Stimulated activated CD4-positive, alpha-beta T cell treated with anti-CD3 and anti-CD28 coated beads, Interleukin-4, amount 100 ng/mL, for 4 hours (primary cell): Measurements from ENCODE around the gene TMIE.
"Not testable (repeated sequence)": the region's sequence is repeated elsewhere in the genome, so short reads cannot be mapped to it uniquely, and the experiment has no call there.

Experiments
- DNase-seq, 2 experiments: peaks; one replicate each; pipeline ENCODE4 v3.0.0-alpha.2; 2020

The TMIE gene

GRCh38 chr3:46690798-46691197 is 10.4 kb upstream of the TMIE start:
- DNase-seq, result no peak

GRCh38 chr3:46692566-46692990 is 8.6 kb upstream of the TMIE start:
- DNase-seq, result no peak

- peak; percentile 71 to 73 for DNase-seq
These were observed 7.9 kb upstream of the TMIE start, which contains the start of gene ALS2CL for GRCh38 chr3:46693038-46693891. Gene ALS2CL, minus strand, starts transcription at chr3:46693679. Its CDS starts 4,239 bp downstream, at chr3:46689440.

- peak in 1 of 2 experiments; percentile 65 for DNase-seq
These were observed 7.3 kb upstream of the TMIE start for GRCh38 chr3:46693892-46694226.

GRCh38 chr3:46694520-46694919 is 6.7 kb upstream of the TMIE start:
- DNase-seq, result no peak

- peak; percentile 44 to 52 for DNase-seq
These were observed 5.8 kb upstream of the TMIE start for GRCh38 chr3:46695177-46695961.

GRCh38 chr3:46695962-46696894 is 5.0 kb upstream of the TMIE start:
- no peak for DNase-seq

- no peak for DNase-seq
These were observed 1.3 kb upstream of the TMIE start for GRCh38 chr3:46699676-46700523.

- DNase-seq, result no peak
These were observed 420 bp upstream of the TMIE start for GRCh38 chr3:46700772-46701171.

- no peak for DNase-seq
These were observed 1.2 kb downstream of the TMIE start for GRCh38 chr3:46702246-46703012.

GRCh38 chr3:46703013-46703520 is 1.9 kb downstream of the TMIE start:
- no peak for DNase-seq

GRCh38 chr3:46704346-46704745 is 3.2 kb downstream of the TMIE start:
- not testable (repeated sequence) for DNase-seq

- DNase-seq, result peak; percentile 50 to 58
These were observed 3.9 kb downstream of the TMIE start for GRCh38 chr3:46705022-46705530.

GRCh38 chr3:46705751-46706552 is 4.8 kb downstream of the TMIE start:
- no peak for DNase-seq

- no peak for DNase-seq
These were observed 5.8 kb downstream of the TMIE start for GRCh38 chr3:46706771-46707582.

- no peak for DNase-seq
These were observed 6.4 kb downstream of the TMIE start for GRCh38 chr3:46707601-46708011.

GRCh38 chr3:46708401-46709156 is 7.4 kb downstream of the TMIE start:
- no peak for DNase-seq

GRCh38 chr3:46709157-46709654 is 8.0 kb downstream of the TMIE start:
- DNase-seq, result no peak
